ENCODE measurements around the gene HOXD1. TPM values are rescaled to one million over a fixed set of nuclear protein-coding genes. Genes with fewer than 3 reads are reported as not detected.

HOXD1 gene
- total and polyA plus RNA-seq, 2 of the 4 experiments (the other 2 are of a cell fraction) = not detected

DNA sequence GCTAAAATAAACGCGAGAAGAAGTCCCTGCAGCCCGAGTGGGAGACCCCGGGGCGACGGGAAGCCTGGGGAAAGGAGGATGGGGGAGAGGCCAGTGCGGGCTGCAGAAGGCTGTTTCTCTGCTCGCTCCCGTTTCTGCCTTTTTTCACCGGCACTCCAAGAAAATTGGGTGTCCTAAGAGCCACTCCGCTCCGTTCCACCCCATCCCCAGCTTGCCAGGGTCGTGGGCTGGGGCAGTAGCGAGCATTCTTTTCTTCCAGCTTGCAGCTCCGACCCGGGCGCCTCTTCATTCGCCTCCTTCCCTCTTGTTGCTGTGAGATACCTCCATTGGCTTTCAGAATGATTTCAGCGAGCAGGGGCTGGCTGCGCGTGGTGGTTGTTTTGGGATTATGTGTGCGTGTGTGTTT is 30.3 kb upstream of the HOXD1 start:
- ATAC-seq (ENCODE audit: low read depth) = no peak
- dilution Hi-C loops (cut with HindIII; ENCODE audit: low sequenced_read_pairs, unreplicated experiment) = no loop called here
- CTCF ChIA-PET = interaction anchor here (0.7 kb wide), 1 partner anchor 453 kb away, joined by 3 read pairs; no protein-coding TSS in a partner anchor
- no peak overlapping the region for H4K8ac ChIP-seq (ENCODE audit: low read depth in 2 of 2, low read length in 2 of 2)
- H3K14ac ChIP-seq (replicated peaks; ENCODE audit: low read depth, low read length) = no peak overlapping the region
- H3K4me2 ChIP-seq (ENCODE audit: low read depth, low read length) = no peak overlapping the region; the same call in 1 of the 2 replicates
- POLR2A ChIA-PET (ENCODE audit: unreplicated experiment) = no interaction called here
- no TSS peak for BruUV-seq (replicated peaks)
- H3K4ac ChIP-seq (ENCODE audit: low read depth, low read length) = no peak overlapping the region
- no peak overlapping the region for H3K9ac ChIP-seq (ENCODE audit: low read depth, low read length)
- H2AFZ ChIP-seq (replicated peaks; ENCODE audit: low read length, poor library complexity) = no peak overlapping the region
- no peak overlapping the region for H3K27ac ChIP-seq (ENCODE audit: insufficient read depth, low read length)
- no peak overlapping the region for H3K23ac ChIP-seq (ENCODE audit: low read depth, low read length)
- no peak overlapping the region for H2AK5ac ChIP-seq (ENCODE audit: low read depth, low read length)
- no peaks in the 10 kb centered on the region for H3K79me1 ChIP-seq (ENCODE audit: low read depth in 1 of 2, low read length in 2 of 2)
- no peak overlapping the region for H2BK120ac ChIP-seq (ENCODE audit: low read depth, low read length)
- H3K27me3 ChIP-seq (ENCODE audit: control insufficient read depth, insufficient read depth, low read length) = peaks cover 93% of the 10 kb centered on the region
- intact Hi-C loops (cut with micrococcal nuclease) = no loop called here
- H3K18ac ChIP-seq (ENCODE audit: low read depth, low read length) = no peak overlapping the region
- H2BK15ac ChIP-seq (ENCODE audit: low read depth, low read length) = no peak overlapping the region
- in situ Hi-C loops (cut with MboI; ENCODE audit: low sequenced_read_pairs) = no loop called here
- H2BK20ac ChIP-seq (ENCODE audit: low read depth, low read length) = no peak overlapping the region
- H3K36me3 ChIP-seq (ENCODE audit: control insufficient read depth, insufficient read depth, low read length) = no peaks in the 10 kb centered on the region
- no peak overlapping the region for H3K4me3 ChIP-seq (ENCODE audit: insufficient read depth, low read depth, low read length)
- no peak overlapping the region for H2AK9ac ChIP-seq (replicated peaks; ENCODE audit: low read depth, low read length, poor library complexity)
- no peak overlapping the region for H2BK5ac ChIP-seq (ENCODE audit: low read depth, low read length, poor library complexity, severe bottlenecking)
- H4K5ac ChIP-seq (ENCODE audit: low read depth, low read length) = no peak overlapping the region
- no CpG with 5 or more reads among the region's 22 CpGs for WGBS, 2 experiments (ENCODE audit: extremely low coverage in 2 of 2, insufficient read length in 1 of 2)
- H4K91ac ChIP-seq (ENCODE audit: insufficient read depth, low read depth, low read length) = no peak overlapping the region
- DNase-seq = no peak
- H3K9me1 ChIP-seq (ENCODE audit: insufficient read depth, low read length) = no peaks in the 10 kb centered on the region
- no peak overlapping the region for H3K56ac ChIP-seq (ENCODE audit: extremely low read depth, insufficient read depth, low read length)
- no peaks in the 10 kb centered on the region for H3K4me1 ChIP-seq (ENCODE audit: control insufficient read depth, insufficient read depth, low read length)
- H4K20me1 ChIP-seq (ENCODE audit: insufficient read depth, low read length) = no peaks in the 10 kb centered on the region
- no peak for TF ChIP-seq SMC3 (IDR thresholded peaks at IDR 0.05; ENCODE audit: low read depth, low read length)
- TF ChIP-seq USF2 (IDR thresholded peaks at IDR 0.05; ENCODE audit: low read depth, low read length) = no peak
- TF ChIP-seq NFE2L2 (IDR thresholded peaks at IDR 0.05; ENCODE audit: low read depth, low read length) = no peak
- TF ChIP-seq RCOR1 (IDR thresholded peaks at IDR 0.05; ENCODE audit: insufficient replicate concordance, low read length) = no peak
- no peak for TF ChIP-seq CEBPB (IDR thresholded peaks at IDR 0.05; ENCODE audit: low read depth, low read length)
- TF ChIP-seq MXI1 (IDR thresholded peaks at IDR 0.05; ENCODE audit: borderline replicate concordance, low read depth, low read length) = no peak
- no peak for TF ChIP-seq POLR2A (IDR thresholded peaks at IDR 0.05; ENCODE audit: low read depth, low read length)
- TF ChIP-seq MAFK (IDR thresholded peaks at IDR 0.05; ENCODE audit: low read depth, low read length) = no peak
- no peak for TF ChIP-seq FOS (IDR thresholded peaks at IDR 0.05; ENCODE audit: low read depth, low read length)
- no peak for TF ChIP-seq RAD21 (IDR thresholded peaks at IDR 0.05; ENCODE audit: low read length)
- TF ChIP-seq, protein P1, sequence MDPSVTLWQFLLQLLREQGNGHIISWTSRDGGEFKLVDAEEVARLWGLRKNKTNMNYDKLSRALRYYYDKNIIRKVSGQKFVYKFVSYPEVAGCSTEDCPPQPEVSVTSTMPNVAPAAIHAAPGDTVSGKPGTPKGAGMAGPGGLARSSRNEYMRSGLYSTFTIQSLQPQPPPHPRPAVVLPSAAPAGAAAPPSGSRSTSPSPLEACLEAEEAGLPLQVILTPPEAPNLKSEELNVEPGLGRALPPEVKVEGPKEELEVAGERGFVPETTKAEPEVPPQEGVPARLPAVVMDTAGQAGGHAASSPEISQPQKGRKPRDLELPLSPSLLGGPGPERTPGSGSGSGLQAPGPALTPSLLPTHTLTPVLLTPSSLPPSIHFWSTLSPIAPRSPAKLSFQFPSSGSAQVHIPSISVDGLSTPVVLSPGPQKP (IDR thresholded peaks at IDR 0.05; ENCODE audit: borderline replicate concordance, low read depth, low read length) = no peak
- no peak for TF ChIP-seq MAZ (IDR thresholded peaks at IDR 0.05; ENCODE audit: borderline replicate concordance, low read depth, low read length)
- no peak for TF ChIP-seq RFX5 (IDR thresholded peaks at IDR 0.05; ENCODE audit: low read depth, low read length)
- TF ChIP-seq CHD1 (IDR thresholded peaks at IDR 0.05; ENCODE audit: low read depth, low read length) = no peak
- no peak for TF ChIP-seq BHLHE40 (IDR thresholded peaks at IDR 0.05; ENCODE audit: low read depth, low read length)
- TF ChIP-seq CTCF (conservative IDR thresholded peaks at IDR 0.05; ENCODE audit: low read depth, low read length) = no peak
- peaks cover 17% of the 10 kb centered on the region for H3K9me3 ChIP-seq (ENCODE audit: control insufficient read depth, insufficient read depth, low read length)

Measured in IMR-90 (cell line).